Activated T-helper 2 cell treated with anti-CD3 and anti-CD28 coated beads, Interferon-gamma antibody, Interleukin-2, Interleukin-4, amounts not matched to agents 10 μg/mL and 5 μg/mL and 100 μg/mL, durations not matched to agents 14 hours and 24 hours and 36 hours (primary cell): ENCODE results near the gene STX2. TPM values are rescaled to one million over a fixed set of nuclear protein-coding genes. Genes with fewer than 3 reads are reported as not detected.

Experiments
- DNase-seq: peaks from one replicate; pipeline ENCODE4 v3.0.0; 2021; ENCODE audit warnings: low spot score
- H3K27ac Mint-ChIP-seq: one replicate; pipeline ENCODE4 v1.8.0; 2021; ENCODE audit warnings: mixed read lengths
- H3K27me3 Mint-ChIP-seq: one replicate; pipeline ENCODE4 v1.8.0; 2021; ENCODE audit warnings: low read depth, mixed read lengths
- H3K36me3 Mint-ChIP-seq: one replicate; pipeline ENCODE4 v1.8.0; 2021; ENCODE audit warnings: low read depth, mixed read lengths
- H3K4me1 Mint-ChIP-seq: one replicate; pipeline ENCODE4 v1.8.0; 2021; ENCODE audit warnings: low read depth, mixed read lengths
- H3K4me3 Mint-ChIP-seq: one replicate; pipeline ENCODE4 v1.8.0; 2021; ENCODE audit warnings: low read depth, mild to moderate bottlenecking, moderate library complexity, mixed read lengths
- H3K9me3 Mint-ChIP-seq: one replicate; pipeline ENCODE4 v1.8.0; 2021; ENCODE audit warnings: mixed read lengths
- intact Hi-C: fragments of 100-400 bp; cut with micrococcal nuclease; formaldehyde crosslinking; loops from one replicate; pipeline ENCODE4 v1.15.1; 2023
- total RNA-seq: library from RNA; stranded (reverse); gene quantifications from 2 replicates; pipeline ENCODE4 v1.2.3, GENCODE V29; 2022

The STX2 gene
- total RNA-seq, 1 donor from 2014 or later, result 19.6 TPM

DNA sequence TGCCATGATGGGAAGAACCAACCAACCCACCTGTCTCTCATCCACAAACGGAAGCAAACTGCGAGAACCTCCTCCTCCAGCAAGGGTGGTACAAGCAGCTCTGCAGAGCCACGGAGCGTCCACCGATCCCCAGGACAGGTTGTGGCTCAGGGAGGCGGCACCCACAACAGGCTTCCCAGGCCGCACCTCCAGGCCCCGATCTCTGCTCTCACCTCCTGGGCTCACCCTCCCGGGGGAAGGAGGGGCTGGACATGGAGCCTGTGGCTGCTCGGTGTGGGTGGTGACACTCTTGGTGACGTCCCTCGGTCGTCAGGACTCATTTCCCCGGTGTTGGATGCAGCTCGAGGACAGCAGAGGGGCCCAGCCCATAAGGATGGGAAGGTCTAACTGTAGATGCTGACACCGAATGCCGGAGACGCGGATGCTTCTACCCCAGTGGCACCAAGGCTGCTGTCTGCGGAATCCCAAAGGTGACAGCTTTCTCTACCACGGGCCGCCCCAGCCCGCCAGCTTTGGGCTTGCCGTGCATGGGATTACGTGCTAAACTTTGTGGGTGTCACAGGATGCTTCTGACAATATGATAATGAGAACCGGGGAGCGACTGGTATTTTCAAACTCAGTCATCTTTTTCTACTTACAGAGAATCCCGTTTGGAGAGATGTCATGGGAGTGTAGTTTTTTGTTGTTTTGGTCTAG, 58.0 kb downstream of the STX2 start:
- Mint-ChIP-seq H3K4me1 (peaks cover 6% of the 10 kb centered on the region), H3K27ac (no peak overlapping the region), H3K27me3 (peaks cover 8% of the 10 kb centered on the region), H3K9me3 (peaks cover 9% of the 10 kb centered on the region), H3K4me3 (no peak overlapping the region), H3K36me3 (peaks cover 8% of the 10 kb centered on the region)
- DNase-seq, result no peak
- intact Hi-C loops, result no loop called here

DNA sequence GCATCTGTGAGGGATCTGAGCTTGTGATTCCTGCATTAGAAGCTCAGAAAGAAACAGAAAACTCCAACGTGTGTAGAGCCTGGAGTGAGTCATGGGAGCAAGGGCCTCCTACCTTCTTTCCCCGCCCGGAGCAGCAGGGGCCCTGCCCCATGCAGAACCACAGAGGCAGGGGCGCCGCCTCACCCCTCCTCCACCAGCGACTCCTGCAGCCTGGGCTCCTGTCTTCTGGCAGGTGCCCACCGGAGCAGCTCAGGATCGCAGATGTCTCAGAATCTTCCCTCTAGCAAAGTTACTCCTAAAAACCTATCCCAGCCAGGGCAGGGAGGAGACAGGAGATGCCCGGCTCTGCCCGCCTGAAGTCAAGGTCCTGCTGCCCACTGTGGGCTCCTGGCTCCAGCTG, 58.7 kb downstream of the STX2 start:
- Mint-ChIP-seq H3K27me3 (peaks cover 13% of the 10 kb centered on the region), H3K36me3 (peaks cover 8% of the 10 kb centered on the region), H3K4me3 (no peak overlapping the region), H3K9me3 (peaks cover 8% of the 10 kb centered on the region), H3K4me1 (peaks cover 13% of the 10 kb centered on the region), H3K27ac (no peak overlapping the region)
- DNase-seq, result no peak
- intact Hi-C loops, result no loop called here

DNA sequence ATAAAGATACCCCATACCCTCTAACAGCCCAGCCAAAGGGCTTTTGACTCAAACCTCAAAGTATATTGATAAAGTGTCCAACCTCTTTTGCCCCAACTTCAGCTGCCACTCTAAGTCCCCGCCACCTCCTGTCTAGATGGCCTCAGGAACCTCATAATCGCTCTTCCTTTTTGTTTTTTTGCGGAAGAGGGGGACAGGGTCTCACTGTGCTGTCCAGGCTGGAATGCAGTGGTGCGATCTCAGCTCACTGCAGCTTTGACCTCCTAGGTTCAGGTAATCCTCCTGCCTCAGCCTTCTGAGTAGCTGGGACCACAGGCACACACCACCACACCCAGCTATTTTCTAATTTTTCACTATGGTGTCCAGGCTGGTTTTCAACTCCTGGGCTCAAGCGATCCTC, 60.3 kb downstream of the STX2 start:
- Mint-ChIP-seq H3K27ac (no peak overlapping the region), H3K4me1 (peaks cover 14% of the 10 kb centered on the region), H3K27me3 (peaks cover 15% of the 10 kb centered on the region), H3K4me3 (no peak overlapping the region), H3K36me3 (no peaks in the 10 kb centered on the region), H3K9me3 (no peaks in the 10 kb centered on the region)
- intact Hi-C loops, result no loop called here
- DNase-seq, result no peak

DNA sequence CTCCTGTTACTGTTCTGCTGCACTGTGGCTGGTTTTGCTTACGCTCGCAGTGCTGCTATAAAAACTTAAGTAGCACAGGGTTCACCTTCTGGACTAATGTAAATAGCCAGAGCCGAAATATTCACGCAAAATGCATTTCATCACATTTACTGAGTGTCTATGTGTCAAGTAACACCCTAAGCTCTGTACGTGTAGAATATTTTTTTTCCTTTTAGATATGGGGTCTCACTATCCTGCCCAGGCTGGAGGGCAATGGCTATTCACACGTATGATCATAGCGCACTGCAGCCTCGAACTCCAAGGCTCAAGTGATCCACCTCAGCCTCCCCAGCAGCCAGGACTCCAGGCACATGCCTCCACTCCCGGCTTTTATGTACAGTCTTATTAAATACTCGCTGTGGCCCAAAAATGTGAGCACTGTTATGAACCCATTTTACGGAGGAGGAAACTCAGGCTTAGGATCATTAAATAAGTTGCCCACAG, 62.2 kb downstream of the STX2 start:
- Mint-ChIP-seq H3K9me3 (no peaks in the 10 kb centered on the region), H3K27ac (no peak overlapping the region), H3K4me1 (peaks cover 14% of the 10 kb centered on the region), H3K4me3 (peak overlapping the region; percentile 55), H3K36me3 (no peaks in the 10 kb centered on the region), H3K27me3 (peaks cover 23% of the 10 kb centered on the region)
- DNase-seq, result no peak
- intact Hi-C loops, result no loop called here

DNA sequence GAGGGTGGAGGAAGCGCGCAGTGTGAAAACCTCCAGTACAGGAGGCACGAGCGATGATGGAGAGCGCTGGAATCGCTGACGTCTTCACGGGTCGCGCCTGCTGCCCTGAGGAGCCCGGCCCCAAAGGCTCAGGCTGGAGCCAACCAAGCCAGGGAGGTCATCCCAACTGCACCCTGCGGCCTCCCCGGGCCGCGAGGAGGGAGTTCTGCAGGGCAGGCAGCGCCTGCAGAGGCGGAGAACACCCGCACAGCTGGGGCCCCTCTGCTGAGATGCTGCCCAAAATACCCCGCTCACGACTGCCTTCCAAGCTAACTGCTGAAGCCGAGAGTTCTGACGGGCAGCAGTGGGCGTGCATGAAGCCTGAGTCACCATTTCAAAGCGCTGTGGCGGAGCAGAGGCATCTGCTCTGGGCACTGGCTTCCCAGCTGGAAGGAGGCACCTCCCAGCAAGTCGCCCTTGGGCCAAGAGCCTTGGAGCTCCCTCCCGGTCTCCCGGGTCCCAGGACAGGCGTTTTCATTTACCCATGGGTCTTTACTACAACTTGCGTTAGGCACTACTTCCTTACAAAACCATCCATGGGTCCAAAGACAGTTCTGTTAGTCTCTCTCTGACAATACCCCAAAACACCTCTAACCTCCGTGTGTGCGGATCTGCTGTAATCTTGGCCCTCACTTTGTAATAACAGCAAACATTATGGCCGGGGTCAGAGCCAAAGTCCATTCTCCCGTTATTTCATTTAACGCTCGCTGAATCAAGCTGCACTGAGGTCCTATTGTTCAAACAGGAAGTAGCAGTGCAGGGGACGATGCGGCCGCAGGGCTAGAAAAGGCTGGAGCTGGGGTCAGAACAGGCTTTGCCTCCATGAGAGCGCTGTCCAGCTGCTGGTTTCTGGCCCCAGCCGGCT, 62.8 kb downstream of the STX2 start:
- no peaks in the 10 kb centered on the region for H3K9me3 Mint-ChIP-seq
- no peaks in the 10 kb centered on the region for H3K36me3 Mint-ChIP-seq
- no peak for DNase-seq
- peak overlapping the region; percentile 55 for H3K4me3 Mint-ChIP-seq
- peak overlapping the region; percentile 15 for H3K27ac Mint-ChIP-seq
- H3K4me1 Mint-ChIP-seq, result peaks cover 14% of the 10 kb centered on the region
- intact Hi-C loops, result no loop called here
- H3K27me3 Mint-ChIP-seq, result peaks cover 30% of the 10 kb centered on the region

DNA sequence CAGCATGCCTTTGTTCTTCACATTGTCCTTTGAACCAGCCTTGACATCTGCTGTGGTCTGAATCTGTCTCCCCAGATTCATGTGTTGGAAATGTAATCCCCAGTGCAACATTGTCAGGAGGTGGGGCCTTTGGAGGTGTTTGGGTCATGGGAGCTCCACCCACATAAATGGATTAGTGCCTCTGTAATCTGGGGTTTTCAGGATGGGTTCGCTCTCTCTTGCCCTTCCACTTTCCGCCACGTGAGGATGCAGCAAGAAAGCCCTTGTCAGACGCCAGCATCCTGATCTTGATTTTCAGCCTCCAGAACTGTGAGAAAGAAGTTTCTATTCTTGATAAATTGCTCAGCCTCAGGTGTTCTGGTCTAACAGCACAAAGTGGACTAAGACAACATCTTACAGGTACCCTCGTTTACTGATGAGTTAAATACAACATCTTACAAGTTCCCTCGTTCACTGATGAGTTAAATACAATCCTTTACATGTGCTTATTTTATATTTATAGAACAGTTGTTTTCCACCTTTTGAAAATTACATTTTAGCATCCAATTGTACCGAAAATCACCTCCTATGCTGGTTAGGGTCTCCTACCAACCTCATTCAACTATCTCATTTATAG, 68.5 kb downstream of the STX2 start:
- Mint-ChIP-seq H3K36me3 (no peaks in the 10 kb centered on the region), H3K27me3 (peaks cover 27% of the 10 kb centered on the region)

DNA sequence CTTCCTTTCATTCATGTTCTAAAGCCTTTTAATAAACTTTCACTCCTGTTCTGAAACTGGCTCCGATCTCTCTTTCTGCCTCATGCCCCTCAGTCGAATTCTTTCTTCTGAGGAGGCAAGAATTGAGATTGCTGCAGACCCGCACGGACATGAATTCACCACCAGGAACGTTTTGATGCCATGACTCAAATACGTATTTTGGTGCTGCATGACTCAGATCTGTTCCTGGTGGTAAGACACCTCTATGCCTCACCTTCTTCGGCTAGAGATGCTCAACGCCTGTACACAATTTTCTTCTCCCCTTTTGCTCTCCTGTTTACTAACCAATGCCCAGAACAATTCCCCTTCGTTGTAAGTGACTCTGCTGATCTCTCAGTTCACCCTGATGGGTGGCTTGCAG, 70.9 kb downstream of the STX2 start:
- H3K36me3 Mint-ChIP-seq, result no peaks in the 10 kb centered on the region
- intact Hi-C loops, result no loop called here
- H3K4me3 Mint-ChIP-seq, result no peak overlapping the region
- no peak overlapping the region for H3K27ac Mint-ChIP-seq
- no peak for DNase-seq
- H3K27me3 Mint-ChIP-seq, result peaks cover 20% of the 10 kb centered on the region
- no peaks in the 10 kb centered on the region for H3K9me3 Mint-ChIP-seq
- H3K4me1 Mint-ChIP-seq, result no peaks in the 10 kb centered on the region

More for the DNA sequence above, 68.5 kb downstream of the STX2 start:
- no peak overlapping the region for H3K4me3 Mint-ChIP-seq
- intact Hi-C loops, result no loop called here
- H3K9me3 Mint-ChIP-seq, result no peaks in the 10 kb centered on the region
- H3K4me1 Mint-ChIP-seq, result peaks cover 2% of the 10 kb centered on the region
- H3K27ac Mint-ChIP-seq, result no peak overlapping the region
- no peak for DNase-seq

DNA sequence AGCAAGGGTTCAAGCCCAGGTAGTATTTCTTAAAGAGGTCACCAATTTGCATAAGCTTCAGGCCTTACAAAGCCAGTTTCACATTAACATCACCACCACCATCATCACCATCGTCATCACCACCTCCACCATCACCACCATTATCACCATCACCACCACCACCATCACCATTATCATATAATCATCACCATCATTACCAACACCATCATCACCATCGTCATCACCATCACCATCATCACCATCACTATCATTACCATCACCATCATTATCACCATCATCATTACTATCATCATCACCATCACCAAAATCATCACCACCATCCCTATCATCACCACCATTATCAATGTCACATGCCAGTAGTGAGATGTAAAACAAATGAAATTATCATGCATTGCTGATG, 72.6 kb downstream of the STX2 start:
- Mint-ChIP-seq H3K27me3 (peaks cover 10% of the 10 kb centered on the region), H3K36me3 (no peaks in the 10 kb centered on the region), H3K4me3 (no peak overlapping the region), H3K9me3 (no peaks in the 10 kb centered on the region), H3K4me1 (no peaks in the 10 kb centered on the region), H3K27ac (no peak overlapping the region)
- intact Hi-C loops, result no loop called here
- DNase-seq, result no peak

DNA sequence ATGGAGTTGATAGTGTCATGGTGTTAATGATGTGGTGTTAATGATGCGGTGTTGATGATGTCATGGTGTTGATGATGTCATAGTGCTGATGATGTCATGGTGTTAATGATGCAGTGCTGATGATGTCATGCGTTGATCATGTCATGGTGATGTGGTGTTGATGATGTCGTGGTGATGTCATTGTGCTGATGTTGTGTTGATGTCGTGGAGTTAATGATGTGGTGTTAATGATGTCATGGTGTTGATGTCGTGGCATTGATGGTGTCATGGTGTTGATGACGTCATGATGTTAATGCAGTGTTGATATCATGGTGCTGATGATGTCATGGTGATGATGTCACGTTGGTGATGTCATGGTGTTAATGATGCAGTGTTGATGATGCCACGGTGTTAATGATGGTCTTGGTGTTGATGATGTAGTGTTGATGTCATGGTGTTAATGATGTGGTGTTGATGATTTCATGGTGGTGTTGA, 73.8 kb downstream of the STX2 start:
- Mint-ChIP-seq H3K4me1 (peaks cover 2% of the 10 kb centered on the region), H3K36me3 (no peaks in the 10 kb centered on the region), H3K27me3 (peaks cover 4% of the 10 kb centered on the region), H3K4me3 (no peak overlapping the region), H3K27ac (no peak overlapping the region), H3K9me3 (no peaks in the 10 kb centered on the region)
- intact Hi-C loops, result no loop called here
- no peak for DNase-seq

DNA sequence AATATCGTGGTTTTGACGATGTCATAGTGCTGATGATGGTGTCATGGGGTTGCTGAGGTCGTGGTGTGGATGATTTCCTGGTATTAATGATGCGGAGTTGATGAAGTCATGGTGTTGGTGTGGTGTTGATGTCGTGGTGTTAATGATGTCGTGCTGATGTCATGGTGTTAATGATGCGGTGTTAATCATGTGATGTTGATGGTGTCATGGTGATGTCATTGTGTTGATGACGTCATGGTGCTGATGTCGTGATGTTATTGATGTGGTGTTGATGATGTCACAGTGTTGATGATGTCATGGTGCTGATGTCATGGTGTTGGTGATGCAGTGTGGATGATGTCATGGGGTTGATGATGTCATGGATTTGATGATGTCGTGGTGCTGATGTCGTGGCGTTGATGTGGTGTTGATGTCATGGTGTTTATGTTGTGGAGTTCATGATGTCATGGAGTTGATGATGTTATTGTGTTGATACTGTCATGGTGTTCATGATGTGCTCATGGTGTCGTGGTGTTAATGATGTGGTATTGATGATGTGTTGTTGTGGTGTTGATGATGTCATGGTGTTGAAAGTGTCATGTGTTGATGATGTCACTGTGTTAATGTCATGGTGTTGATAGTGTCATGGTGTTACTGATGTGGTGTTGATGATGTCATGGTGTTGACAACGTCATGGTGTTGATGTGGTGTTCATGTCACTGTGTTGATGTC, 74.4 kb downstream of the STX2 start:
- intact Hi-C loops, result loop anchor here (5.0 kb wide), 1 partner anchor 368 kb away; no protein-coding TSS in a partner anchor
- Mint-ChIP-seq H3K4me1 (peaks cover 4% of the 10 kb centered on the region), H3K36me3 (no peaks in the 10 kb centered on the region), H3K9me3 (no peaks in the 10 kb centered on the region), H3K4me3 (no peak overlapping the region), H3K27me3 (peaks cover 4% of the 10 kb centered on the region), H3K27ac (no peak overlapping the region)
- DNase-seq, result peak; percentile 49

DNA sequence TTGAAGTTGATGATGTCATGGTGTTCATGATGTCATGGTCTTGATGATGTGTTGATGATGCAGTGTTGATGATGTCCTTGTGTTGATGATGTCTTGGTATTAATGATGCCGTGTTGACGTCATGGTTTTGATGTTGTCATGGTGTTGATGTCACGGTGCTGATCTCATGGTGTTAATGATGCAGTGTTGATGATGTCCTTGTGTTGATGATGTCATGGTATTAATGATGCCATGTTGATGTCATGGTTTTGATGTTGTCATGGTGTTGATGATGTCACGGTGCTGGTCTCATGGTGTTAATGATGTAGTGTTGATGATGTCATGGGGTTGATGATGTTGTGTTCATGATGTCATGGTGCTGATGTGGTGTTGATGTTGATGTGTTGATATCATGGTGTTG, 75.0 kb downstream of the STX2 start:
- intact Hi-C loops, result loop anchor here (5.0 kb wide), 1 partner anchor 368 kb away; no protein-coding TSS in a partner anchor
- DNase-seq, result no peak
- Mint-ChIP-seq H3K9me3 (no peaks in the 10 kb centered on the region), H3K27ac (no peak overlapping the region), H3K36me3 (no peaks in the 10 kb centered on the region), H3K4me3 (no peak overlapping the region), H3K4me1 (peaks cover 4% of the 10 kb centered on the region), H3K27me3 (peaks cover 4% of the 10 kb centered on the region)

DNA sequence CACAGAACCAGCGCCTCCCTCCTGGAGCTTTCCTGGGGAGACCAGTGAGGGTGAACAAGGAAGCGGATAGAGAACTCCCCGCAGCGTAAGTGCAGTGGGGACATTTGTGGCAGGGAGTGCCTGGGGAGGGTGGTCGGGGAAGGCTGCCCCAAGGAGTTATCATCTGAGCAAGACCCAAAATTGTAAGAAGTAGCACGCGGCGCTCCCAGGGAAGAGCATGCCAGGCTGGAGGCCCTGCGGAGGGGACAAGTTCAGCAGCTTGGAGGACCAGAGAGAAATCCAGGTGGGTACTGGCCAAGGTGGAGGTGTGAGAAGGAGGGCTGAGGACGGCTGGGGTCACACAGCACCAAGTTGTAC, 76.8 kb downstream of the STX2 start:
- no peak overlapping the region for H3K27ac Mint-ChIP-seq
- no peak overlapping the region for H3K4me3 Mint-ChIP-seq

More for the DNA sequence above, 76.8 kb downstream of the STX2 start:
- intact Hi-C loops, result loop anchor here (5.0 kb wide), 1 partner anchor 370 kb away; no protein-coding TSS in a partner anchor
- H3K36me3 Mint-ChIP-seq, result no peaks in the 10 kb centered on the region
- H3K9me3 Mint-ChIP-seq, result no peaks in the 10 kb centered on the region
- DNase-seq, result no peak
- H3K4me1 Mint-ChIP-seq, result peaks cover 4% of the 10 kb centered on the region
- no peaks in the 10 kb centered on the region for H3K27me3 Mint-ChIP-seq
